ENCODE measurements around the gene NHERF2. TPM values are rescaled to one million over a fixed set of nuclear protein-coding genes. Genes with fewer than 3 reads are reported as not detected.

NHERF2 gene
- total and polyA plus RNA-seq, 9 of the 15 experiments (the other 6 are each of a cell fraction or from before 2014, with no cell fraction given) = 0.15 to 42.0 (median 12.5) TPM

DNA sequence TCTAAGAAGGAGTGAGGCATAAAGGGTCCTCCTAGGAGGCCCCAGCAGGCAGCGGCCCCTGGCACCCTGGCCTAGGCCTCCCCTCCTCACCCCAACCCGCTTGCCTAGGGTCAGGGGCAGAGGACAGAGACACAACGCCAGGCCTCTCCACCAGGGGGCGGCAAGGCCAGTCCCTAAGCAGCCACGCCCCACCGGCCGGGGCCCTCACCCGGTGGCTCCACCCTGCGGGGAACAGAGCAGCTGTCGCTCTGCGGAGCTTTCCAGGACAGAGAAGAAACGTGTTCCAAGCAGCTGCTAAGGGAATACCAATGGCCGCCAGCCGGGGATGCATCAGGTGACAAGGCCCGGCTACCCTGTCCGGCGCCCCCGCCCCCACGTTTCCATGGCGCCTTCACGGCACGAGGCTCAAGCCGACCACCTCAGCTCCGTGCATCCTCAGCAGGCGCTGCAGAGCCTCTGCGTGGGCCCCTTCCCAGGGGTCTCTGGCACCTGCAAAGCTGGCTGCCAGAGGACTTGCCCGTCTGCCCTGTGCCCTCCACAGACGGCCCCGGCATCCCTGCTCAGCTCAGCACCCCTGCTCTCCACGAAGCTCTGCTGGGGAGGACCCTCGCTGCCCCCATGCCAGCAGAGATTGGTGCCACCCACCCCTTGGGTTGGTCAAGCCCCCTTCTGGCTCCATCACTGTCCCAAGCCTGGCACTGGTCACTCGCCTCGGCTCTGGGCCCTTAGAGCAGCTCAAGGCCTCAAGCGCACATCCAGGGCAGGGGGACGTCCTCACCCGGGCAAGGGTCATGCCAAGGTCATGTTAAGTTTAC is 22.7 kb upstream of the NHERF2 start (continued):
- TF ChIP-seq RBM22 (IDR thresholded peaks at IDR 0.05; ENCODE audit: low read depth, low read length, poor library complexity, severe bottlenecking) (peak; percentile 83), RBM14 (IDR thresholded peaks at IDR 0.05; ENCODE audit: borderline replicate concordance, insufficient read depth, low read depth, low read length) (no peak), SAP30 (IDR thresholded peaks at IDR 0.05; ENCODE audit: borderline replicate concordance, insufficient read depth, low read depth, low read length, poor library complexity, severe bottlenecking) (peak; percentile 60), MBD2 (IDR thresholded peaks at IDR 0.05; ENCODE audit: borderline replicate concordance, low read depth) (peak; percentile 18; the same call in 1 of the 2 replicates), RBM34 (IDR thresholded peaks at IDR 0.05; ENCODE audit: borderline replicate concordance, insufficient read depth, low read length) (no peak), HDAC6 (IDR thresholded peaks at IDR 0.05; ENCODE audit: low read depth, low read length) (no peak), ZKSCAN1 (IDR thresholded peaks at IDR 0.05; ENCODE audit: low read depth, low read length) (peak; percentile 60; the same call in 1 of the 2 replicates), TAF7 (tag; IDR thresholded peaks at IDR 0.05) (no peak), XRCC5 (IDR thresholded peaks at IDR 0.05; ENCODE audit: low read depth, low read length) (peak; percentile 99)

Measured in K562 (cell line).